GM12878 (cell line): ENCODE measurements around the gene CYREN. TPM values are rescaled to one million over a fixed set of nuclear protein-coding genes. Genes with fewer than 3 reads are reported as not detected.

Source experiments
- ATAC-seq: fragments of 200-7000 bp; cut with Tn5 transposase; 3 replicates; pipeline ENCODE4 v1.9.1; 2020; ENCODE audit warnings: mild to moderate bottlenecking, moderate library complexity
- BruUV-seq: library from RNA; stranded (reverse); fragments of 400-500 nt; replicated peaks from 2 replicates; lab custom pipeline; 2021; lab: Mats Ljungman, UMichigan
- CTCF ChIA-PET: fragments of 300-600 bp; sonication (Branson Sonifier 250); formaldehyde crosslinking; extraction: SDS; loops from one replicate; lab custom pipeline; 2021; ENCODE audit warnings: inconsistent platforms; lab: Yijun Ruan, JAX
- POLR2A ChIA-PET: fragments of 350-600 bp; formaldehyde crosslinking; extraction: SDS; loops from one replicate; lab custom pipeline; 2021; ENCODE audit warnings: inconsistent platforms; lab: Charles Lee
- RAD21 ChIA-PET: fragments of 300-600 bp; sonication (Branson Sonifier 250); formaldehyde crosslinking; loops from one replicate; lab custom pipeline; 2023; ENCODE audit warnings: antibody characterized with exemption; ENCODE audit not compliant: unreplicated experiment; lab: Charles Lee
- SMC1A ChIA-PET: fragments of 300-600 bp; sonication (Branson Sonifier 250); formaldehyde crosslinking; loops from one replicate; lab custom pipeline; 2023; ENCODE audit not compliant: unreplicated experiment, uncharacterized antibody; lab: Charles Lee
- DNase-seq: peaks from one replicate; pipeline ENCODE4 v3.0.0-alpha.2; 2011; ENCODE audit warnings: low read depth, low spot score
- FAIRE-seq: peaks from 3 replicates; lab custom pipeline; 2011; peaks lifted over from hg19 to GRCh38; lab: Jason Lieb, UNC
- H2AFZ ChIP-seq: 2 replicates; pipeline ENCODE4 v1.6.0; 2011; ENCODE audit warnings: low read depth, low read length, control low read depth; ENCODE audit not compliant: control insufficient read depth
- H3K27ac ChIP-seq: 2 replicates; pipeline ENCODE4 v1.5.1; 2011; ENCODE audit warnings: control low read depth; ENCODE audit not compliant: control insufficient read depth, insufficient read depth
- H3K27me3 ChIP-seq, 2 experiments: replicated peaks in 1 of 2; 2 replicates each; pipeline versions ENCODE4 v1.6.0 to v1.6.1; 2011; ENCODE audit warnings: low read length in 1 of 2; ENCODE audit not compliant: control insufficient read depth in 2 of 2, insufficient read depth in 2 of 2
- H3K36me3 ChIP-seq, 2 experiments: 2 replicates each; pipeline ENCODE4 v1.5.1; 2011; ENCODE audit warnings: low read length in 1 of 2; ENCODE audit not compliant: control insufficient read depth in 2 of 2, insufficient read depth in 2 of 2
- H3K4me1 ChIP-seq: 2 replicates; pipeline ENCODE4 v1.6.1; 2011; ENCODE audit warnings: mild to moderate bottlenecking, low read length, moderate library complexity, mixed read lengths; ENCODE audit not compliant: control insufficient read depth, insufficient read depth
- H3K4me2 ChIP-seq: 2 replicates; pipeline ENCODE4 v1.6.0; 2011; ENCODE audit warnings: control low read depth; ENCODE audit not compliant: control insufficient read depth, insufficient read depth
- H3K4me3 ChIP-seq: fragments of 200-600 bp; sonication (generic); 2 replicates; pipeline ENCODE4 v1.5.1; 2016
- H3K79me2 ChIP-seq: 2 replicates; pipeline ENCODE4 v1.6.0; 2011; ENCODE audit warnings: low read length; ENCODE audit not compliant: control insufficient read depth, insufficient read depth
- H3K9ac ChIP-seq: 2 replicates; pipeline ENCODE4 v1.8.0; 2011; ENCODE audit warnings: low read length, control low read depth, mixed read lengths; ENCODE audit not compliant: control insufficient read depth, insufficient read depth
- H3K9me3 ChIP-seq: replicated peaks from 3 replicates; pipeline ENCODE4 v1.5.1; 2011; ENCODE audit warnings: mild to moderate bottlenecking, low read length; ENCODE audit not compliant: control insufficient read depth, insufficient read depth
- H4K20me1 ChIP-seq: 2 replicates; pipeline ENCODE4 v1.6.0; 2011; ENCODE audit not compliant: control insufficient read depth, insufficient read depth
- ATF7 ChIP-seq: fragments of 450-650 bp; IDR thresholded peaks from 2 replicates; pipeline ENCODE4 v1.6.1; 2016; ENCODE audit warnings: low read depth, mild to moderate bottlenecking
- BHLHE40 ChIP-seq, 2 experiments: fragments of 450-650 bp in 1 of 2; IDR thresholded peaks; 2 replicates each; pipeline ENCODE4 v1.6.1; 2011 to 2017; ENCODE audit warnings: low read depth in 2 of 2, borderline replicate concordance in 1 of 2, improper control_type of control experiment in 1 of 2, low read length in 1 of 2, mild to moderate bottlenecking in 1 of 2
- BRCA1 ChIP-seq: IDR thresholded peaks from 2 replicates; pipeline ENCODE4 v1.6.1; 2011; ENCODE audit warnings: low read depth, low read length, improper control_type of control experiment
- CREM ChIP-seq: IDR thresholded peaks from 2 replicates; pipeline ENCODE4 v1.6.1; 2014; ENCODE audit warnings: antibody characterized with exemption, low read depth
- E4F1 ChIP-seq: fragments of 450-650 bp; IDR thresholded peaks from 2 replicates; pipeline ENCODE4 v1.6.1; 2018; ENCODE audit warnings: borderline replicate concordance, mild to moderate bottlenecking; ENCODE audit not compliant: partially characterized antibody
- ETV6 ChIP-seq, 2 experiments: fragments of 450-650 bp in 1 of 2; IDR thresholded peaks in 1 of 2; conservative IDR thresholded peaks in 1 of 2; 2 replicates each; pipeline ENCODE4 v1.6.1; 2014; ENCODE audit warnings: antibody characterized with exemption in 1 of 2, borderline replicate concordance in 1 of 2, low read depth in 1 of 2, mild to moderate bottlenecking in 1 of 2, moderate library complexity in 1 of 2
- EZH2 ChIP-seq: IDR thresholded peaks from 2 replicates; pipeline ENCODE4 v1.6.1; 2012; ENCODE audit warnings: low read depth, mild to moderate bottlenecking, control low read depth, inconsistent platforms, low read length, borderline replicate concordance; ENCODE audit not compliant: control insufficient read depth
- FOXM1 ChIP-seq: IDR thresholded peaks from 2 replicates; pipeline ENCODE4 v1.6.1; 2012; ENCODE audit warnings: low read depth, mild to moderate bottlenecking, inconsistent platforms, low read length, moderate library complexity
- IKZF2 ChIP-seq, 2 experiments: fragments of 450-650 bp; IDR thresholded peaks; 2 replicates each; pipeline ENCODE4 v1.6.1; 2017; ENCODE audit warnings: mild to moderate bottlenecking in 2 of 2, moderate library complexity in 2 of 2
- NR2C1 ChIP-seq: fragments of 450-650 bp; IDR thresholded peaks from 2 replicates; pipeline ENCODE4 v1.6.1; 2017; ENCODE audit warnings: antibody characterized with exemption, mild to moderate bottlenecking, moderate library complexity
- RELA ChIP-seq: fragments of 450-650 bp; IDR thresholded peaks from 2 replicates; pipeline ENCODE4 v1.8.0; 2014; ENCODE audit warnings: borderline replicate concordance; ENCODE audit not compliant: partially characterized antibody
- SKIL ChIP-seq: fragments of 450-650 bp; IDR thresholded peaks from 2 replicates; pipeline ENCODE4 v1.6.1; 2017; ENCODE audit warnings: mild to moderate bottlenecking, low read depth, inconsistent platforms; ENCODE audit not compliant: poor library complexity, severe bottlenecking
- USF2 ChIP-seq: IDR thresholded peaks from 2 replicates; pipeline ENCODE4 v1.6.1; 2011; ENCODE audit warnings: low read depth, low read length, improper control_type of control experiment, borderline replicate concordance
- ZNF24 ChIP-seq: fragments of 450-650 bp; IDR thresholded peaks from 2 replicates; pipeline ENCODE4 v1.6.1; 2017; ENCODE audit warnings: antibody characterized with exemption, mild to moderate bottlenecking
- ZNF274 ChIP-seq: IDR thresholded peaks from one replicate; pipeline ENCODE4 v1.8.0; 2011; ENCODE audit not compliant: insufficient read length, insufficient read depth
- WGBS: methylation state at CpG from one replicate; pipeline ENCODE4 v1.1.6; 2016; ENCODE audit warnings: low lambda C conversion rate; ENCODE audit not compliant: insufficient replicate concordance, insufficient coverage; ENCODE audit errors: missing lambda C conversion rate; 5-methylcytosine and 5-hydroxymethylcytosine counted together
- in situ Hi-C: fragments of 300-500 bp; cut with MboI; formaldehyde crosslinking; loops from 9 replicates; pipeline ENCODE4 v1.14.3; 2018; ENCODE audit warnings: mixed read lengths
- intact Hi-C: fragments of 100-400 bp; cut with micrococcal nuclease; formaldehyde crosslinking; loops from one replicate; pipeline ENCODE4 v1.14.2; 2022; ENCODE audit not compliant: unreplicated experiment
- polyA plus RNA-seq, 11 experiments: library from polyadenylated mRNA; depleted of rRNA in 4 of 11; unstranded in 6 of 11; stranded (reverse) in 5 of 11; fragments of >200 nt; fragmentation: Nextera tagmentation in 4 of 11; fragmentation: Illumina TruSeq in 1 of 11; extraction: Ambion mirVana in 4 of 11; extraction: Trizol in 1 of 11; gene quantifications; 1 replicate in 1 of 11; 2 replicates in 10 of 11; pipeline versions ENCODE4 v1.2.1 to v1.2.3, GENCODE V29; 2011 to 2016; ENCODE audit warnings: inconsistent platforms in 2 of 11, missing spikeins in 2 of 11, low read depth in 1 of 11
- total RNA-seq, 4 experiments: library from RNA; depleted of rRNA in 3 of 4; stranded (reverse); fragments of >200 nt in 3 of 4; fragmentation: Illumina TruSeq in 1 of 4; extraction: Trizol in 1 of 4; gene quantifications; 2 replicates each; pipeline versions ENCODE4 v1.2.1 to v1.2.3, GENCODE V29; 2013 to 2021

CYREN gene
- total and polyA plus RNA-seq, 10 of the 15 experiments (the other 5 are each of a cell fraction or from before 2014, with no cell fraction given), result 8.7 to 64.3 (median 55.7) TPM

- 4% methylated on average over 6 of the region's 6 CpGs for WGBS
- TF ChIP-seq RELA (no peak), IKZF2 (IDR thresholded peaks at IDR 0.05) (peak in 1 of 2 experiments; percentile 8; a peak in 2 of 4 replicates), BRCA1 (no peak), EZH2 (no peak), BHLHE40 (IDR thresholded peaks at IDR 0.05; ENCODE audit: borderline replicate concordance in 1 of 2, low read depth in 2 of 2, low read length in 1 of 2) (peak; percentile 71 to 73; a peak in 3 of 4 replicates), ETV6 (conservative IDR thresholded peaks at IDR 0.05 in 1 of 2, IDR thresholded peaks at IDR 0.05 in 1 of 2; ENCODE audit: borderline replicate concordance in 1 of 2, low read depth in 1 of 2) (no peak), SKIL (peak; percentile 2), NR2C1 (no peak), E4F1 (no peak), USF2 (peak; percentile 34; the same call in 1 of the 2 replicates), FOXM1 (no peak), ZNF274 (no peak), ZNF24 (no peak), CREM (no peak), ATF7 (no peak)
Observed at GRCh38 chr7:135147341-135147898, 23.1 kb downstream of the CYREN start.

More at GRCh38 chr7:135147341-135147898, 23.1 kb downstream of the CYREN start:
- no peak for DNase-seq
- Histone ChIP-seq H3K79me2 (peaks cover 39% of the 10 kb centered on the region), H3K9me3 (no peaks in the 10 kb centered on the region; the same call in 1 of the 3 replicates), H4K20me1 (no peaks in the 10 kb centered on the region), H3K36me3 (no peaks in the 10 kb centered on the region), H3K4me1 (peaks cover 27% of the 10 kb centered on the region), H3K27me3 (no peaks in the 10 kb centered on the region), H3K27ac (peak overlapping the region; percentile 73), H2AFZ (peak overlapping the region; percentile 59), H3K9ac (peak overlapping the region; percentile 62), H3K4me2 (peak overlapping the region; percentile 73), H3K4me3 (peak overlapping the region; percentile 67)
- in situ Hi-C loops (no loop called here), intact Hi-C loops (loop anchor here (5.0 kb wide), 1 partner anchor 45 kb away; no protein-coding TSS in a partner anchor)
- FAIRE-seq, result no peak
- POLR2A ChIA-PET, result interaction anchor here (1.0 to 9.3 kb wide), 9 partner anchors 9 to 158 kb away, joined by 3 to 169 read pairs (median 5); partner anchors contain the start of genes AGBL3 and CYREN
- RAD21 ChIA-PET, result interaction anchor here (0.8 to 7.3 kb wide), 18 partner anchors 14 to 512 kb away, joined by 3 to 154 read pairs (median 4); partner anchors contain the start of genes AGBL3 and CYREN
- peak; percentile 18 for ATAC-seq
- CTCF ChIA-PET, result interaction anchor here (0.6 to 6.8 kb wide), 20 partner anchors 10 to 202 kb away, joined by 3 to 86 read pairs (median 4); partner anchors contain the start of genes AGBL3 and CYREN
- TSS peak; percentile 77 for BruUV-seq
- SMC1A ChIA-PET, result interaction anchor here (0.9 to 12.4 kb wide), 27 partner anchors 12 to 514 kb away, joined by 3 to 293 read pairs (median 4); partner anchors contain the start of genes AGBL3 and CYREN
